Measurements from ENCODE around the gene JOSD2.

DNA sequence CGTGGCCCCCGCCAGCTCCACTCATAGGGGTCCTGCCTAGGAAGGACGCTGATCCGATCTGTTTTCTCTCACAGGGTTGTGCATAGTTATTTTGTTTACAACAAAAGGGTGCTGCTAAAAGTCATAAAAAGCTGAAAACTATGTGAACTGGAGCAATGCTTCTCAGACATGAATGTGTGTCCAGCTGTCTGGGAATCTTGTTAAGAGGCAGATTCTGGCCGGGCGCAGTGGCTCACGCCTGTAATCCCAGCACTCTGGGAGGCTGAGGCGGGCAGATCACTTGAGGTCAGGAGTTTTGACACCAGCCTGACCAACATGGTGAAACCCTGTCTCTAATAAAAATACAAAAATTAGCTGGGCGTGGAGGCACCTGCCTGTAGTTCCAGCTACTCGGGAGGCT, 48.6 kb upstream of the JOSD2 start:
- TF ChIP-seq, protein P1, sequence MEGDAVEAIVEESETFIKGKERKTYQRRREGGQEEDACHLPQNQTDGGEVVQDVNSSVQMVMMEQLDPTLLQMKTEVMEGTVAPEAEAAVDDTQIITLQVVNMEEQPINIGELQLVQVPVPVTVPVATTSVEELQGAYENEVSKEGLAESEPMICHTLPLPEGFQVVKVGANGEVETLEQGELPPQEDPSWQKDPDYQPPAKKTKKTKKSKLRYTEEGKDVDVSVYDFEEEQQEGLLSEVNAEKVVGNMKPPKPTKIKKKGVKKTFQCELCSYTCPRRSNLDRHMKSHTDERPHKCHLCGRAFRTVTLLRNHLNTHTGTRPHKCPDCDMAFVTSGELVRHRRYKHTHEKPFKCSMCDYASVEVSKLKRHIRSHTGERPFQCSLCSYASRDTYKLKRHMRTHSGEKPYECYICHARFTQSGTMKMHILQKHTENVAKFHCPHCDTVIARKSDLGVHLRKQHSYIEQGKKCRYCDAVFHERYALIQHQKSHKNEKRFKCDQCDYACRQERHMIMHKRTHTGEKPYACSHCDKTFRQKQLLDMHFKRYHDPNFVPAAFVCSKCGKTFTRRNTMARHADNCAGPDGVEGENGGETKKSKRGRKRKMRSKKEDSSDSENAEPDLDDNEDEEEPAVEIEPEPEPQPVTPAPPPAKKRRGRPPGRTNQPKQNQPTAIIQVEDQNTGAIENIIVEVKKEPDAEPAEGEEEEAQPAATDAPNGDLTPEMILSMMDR (IDR thresholded peaks at IDR 0.05; ENCODE audit: insufficient read depth, low read length, poor library complexity, severe bottlenecking) = no peak
- no peak for TF ChIP-seq EZH2phosphoT487 (conservative IDR thresholded peaks at IDR 0.05; ENCODE audit: low read length)

All from SU-DHL-6 (cell line).